MM.1S (cell line): ENCODE results near the gene PLEKHA7.

Experiments used
- CTCF ChIP-seq: fragments of 300-600 bp; sonication (generic); IDR thresholded peaks from 2 replicates; pipeline ENCODE4 v1.5.1; 2016; ENCODE audit warnings: antibody characterized with exemption, low read length, mixed read lengths
- EZH2phosphoT487 ChIP-seq: fragments of 300-600 bp; sonication (generic); IDR thresholded peaks from 2 replicates; pipeline ENCODE4 v1.6.1; 2018; ENCODE audit warnings: antibody characterized with exemption, low read length

- TF ChIP-seq CTCF (no peak), EZH2phosphoT487 (no peak)
Measured at GRCh38 chr11:16881766-16882165, 132.4 kb downstream of the PLEKHA7 start.
